Prostate gland (tissue), 2 donors: ENCODE results near the gene SNIP1. TPM values are rescaled to one million over a fixed set of nuclear protein-coding genes. Genes with fewer than 3 reads are reported as not detected.

Experiments used
- DNase-seq: peaks from one replicate; pipeline ENCODE4 v3.0.0-alpha.2; 2019; ENCODE audit warnings: low spot score
- H3K27ac ChIP-seq, 2 donors: fragments of 200-600 bp; sonication (generic); 2 replicates each; pipeline ENCODE4 v1.5.1; 2017 to 2019
- H3K27me3 ChIP-seq: fragments of 200-600 bp; sonication (generic); replicated peaks from 2 replicates; pipeline ENCODE4 v1.5.1; 2019; ENCODE audit not compliant: insufficient read depth
- H3K36me3 ChIP-seq, 2 donors: fragments of 200-600 bp; sonication (generic); 1 replicate in 1 of 2; 2 replicates in 1 of 2; pipeline versions ENCODE4 v1.5.1 to v1.8.1; 2017 to 2019
- H3K4me1 ChIP-seq: fragments of 200-600 bp; sonication (generic); replicated peaks from 2 replicates; pipeline ENCODE4 v1.5.1; 2019
- H3K4me3 ChIP-seq, 2 donors: fragments of 200-600 bp; sonication (generic); 2 replicates each; pipeline ENCODE4 v1.5.1; 2017 to 2019
- H3K9me3 ChIP-seq: fragments of 200-600 bp; sonication (generic); 2 replicates; pipeline ENCODE4 v1.5.1; 2017
- CTCF ChIP-seq, 4 experiments: fragments of 200-600 bp in 2 of 4; fragments of 450-650 bp in 2 of 4; sonication (generic) in 2 of 4; IDR thresholded peaks; 1 replicate in 3 of 4; 2 replicates in 1 of 4; pipeline ENCODE4 v1.5.1; 2016 to 2019; ENCODE audit warnings: antibody characterized with exemption in 4 of 4, mild to moderate bottlenecking in 2 of 4, moderate library complexity in 2 of 4
- POLR2A ChIP-seq: fragments of 450-650 bp; IDR thresholded peaks from one replicate; pipeline ENCODE4 v1.6.1; 2016; ENCODE audit warnings: antibody characterized with exemption, mild to moderate bottlenecking
- POLR2AphosphoS5 ChIP-seq: sonication (generic); formaldehyde crosslinking; IDR thresholded peaks from one replicate; pipeline ENCODE4 v1.6.1; 2017; ENCODE audit warnings: antibody characterized with exemption
- WGBS: methylation state at CpG from one replicate; pipeline ENCODE4 v1.1.5; 2018; 5-methylcytosine and 5-hydroxymethylcytosine counted together
- intact Hi-C: fragments of 100-400 bp; cut with DNase I; formaldehyde crosslinking; loops from one replicate; pipeline ENCODE4 v1.14.2; 2022
- microRNA-seq: library from miRNA; unstranded; fragments of <30 nt; microRNA quantifications from one replicate; pipeline ENCODE4, GENCODE V29; 2016
- small RNA-seq, 2 donors: library from RNA; depleted of rRNA; stranded (forward); fragments of <200 nt; gene quantifications; one replicate each; pipeline ENCODE3, GENCODE V24; 2016
- total RNA-seq, 2 donors: library from RNA; depleted of rRNA; stranded (reverse); fragments of >200 nt; gene quantifications; one replicate each; pipeline ENCODE4 v1.1.0, GENCODE V29; 2016

Gene SNIP1
- total RNA-seq, 2 donors from 2014 or later = 27.6 to 45.7 TPM

- peak overlapping the region; percentile 94 to 97 for H3K27ac ChIP-seq
- WGBS = 85% methylated on average over 5 of the region's 5 CpGs
- H3K4me1 ChIP-seq = peaks cover 33% of the 10 kb centered on the region
- H3K27me3 ChIP-seq = no peaks in the 10 kb centered on the region
- no peaks in the 10 kb centered on the region for H3K9me3 ChIP-seq
- no peak for DNase-seq
- TF ChIP-seq CTCF (IDR thresholded peaks at IDR 0.05) = no peak
- TF ChIP-seq POLR2AphosphoS5 = no peak
- no peak for TF ChIP-seq POLR2A
- H3K4me3 ChIP-seq = no peak overlapping the region
- peaks cover 10 to 17% of the 10 kb centered on the region in 2 donors for H3K36me3 ChIP-seq
- intact Hi-C loops = loop anchor here (2.0 kb wide), 1 partner anchor 33 kb away; no protein-coding TSS in a partner anchor
Measured at GRCh38 chr1:37487619-37487984, 66.5 kb downstream of the SNIP1 start.

DNA sequence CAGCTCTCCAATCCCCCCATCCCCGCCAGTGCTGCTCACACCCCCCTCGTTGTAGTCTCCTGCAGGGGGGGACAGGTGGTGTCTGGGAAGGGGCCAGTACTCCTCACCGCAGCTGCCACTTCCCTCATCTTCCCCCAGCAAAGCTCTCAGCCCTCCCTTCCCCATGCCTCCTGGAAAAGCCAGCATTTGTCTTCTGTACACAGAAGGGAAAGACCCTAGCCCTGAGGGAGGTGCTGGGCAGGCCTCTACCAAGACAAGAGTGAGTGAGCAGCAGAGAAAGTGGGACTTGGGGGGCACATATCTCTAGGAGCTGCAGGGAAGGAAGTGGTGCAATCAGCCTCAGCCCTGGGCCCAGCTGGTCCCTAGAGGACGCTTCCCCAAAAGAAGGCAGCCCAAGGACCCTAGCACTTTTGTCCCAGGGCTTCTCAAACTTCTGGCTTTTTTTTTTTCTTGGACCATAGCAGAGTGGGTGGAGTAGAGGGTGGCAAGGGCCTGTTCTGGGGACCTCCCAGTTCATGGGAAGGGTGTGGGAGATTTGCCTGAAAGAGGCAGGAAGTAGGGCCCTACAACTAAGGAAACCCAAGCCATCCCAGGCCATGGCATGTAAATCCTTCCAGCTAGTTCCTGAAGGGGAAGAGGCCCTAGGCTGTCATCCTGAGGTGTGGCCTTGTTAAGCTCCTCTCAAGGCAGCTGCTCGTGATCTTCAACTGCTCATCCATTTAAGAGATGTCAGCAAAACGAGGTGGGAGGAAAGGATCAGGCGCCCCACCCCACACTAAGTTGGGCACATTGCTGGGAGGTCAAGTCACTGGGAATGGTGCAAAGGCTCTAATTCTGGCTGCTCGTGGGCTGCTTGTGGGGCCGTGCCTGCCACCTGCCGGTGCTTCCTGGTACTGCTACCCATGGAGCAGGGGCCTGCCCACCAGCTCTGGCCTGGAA is 67.1 kb downstream of the SNIP1 start:
- intact Hi-C loops = loop anchor here (2.0 kb wide), 1 partner anchor 32 kb away; no protein-coding TSS in a partner anchor
- Histone ChIP-seq H3K27me3 (no peaks in the 10 kb centered on the region), H3K36me3 (peaks cover 16 to 23% of the 10 kb centered on the region in 2 donors), H3K9me3 (no peaks in the 10 kb centered on the region), H3K4me3 (no peak overlapping the region), H3K4me1 (peaks cover 37% of the 10 kb centered on the region), H3K27ac (peak overlapping the region; percentile 94 to 97)
- no peak for DNase-seq
- TF ChIP-seq CTCF (IDR thresholded peaks at IDR 0.05) (peak; percentile 91 to 98 (median 96)), POLR2AphosphoS5 (peak; percentile 45), POLR2A (no peak)
- 24% methylated on average over 10 of the region's 10 CpGs for WGBS

- Histone ChIP-seq H3K27me3 (no peaks in the 10 kb centered on the region), H3K9me3 (no peaks in the 10 kb centered on the region), H3K27ac (peak overlapping the region; percentile 94 to 97), H3K36me3 (peaks cover 25 to 26% of the 10 kb centered on the region in 2 donors), H3K4me1 (peaks cover 45% of the 10 kb centered on the region), H3K4me3 (no peak overlapping the region)
- DNase-seq = no peak
- 37% methylated on average over 6 of the region's 6 CpGs for WGBS
- intact Hi-C loops = loop anchor here (2.0 kb wide), 1 partner anchor 31 kb away; no protein-coding TSS in a partner anchor
- no peak for TF ChIP-seq POLR2AphosphoS5
- no peak for TF ChIP-seq POLR2A
- TF ChIP-seq CTCF (IDR thresholded peaks at IDR 0.05) = no peak
Measured at GRCh38 chr1:37485902-37486679, 68.0 kb downstream of the SNIP1 start.

Small RNA genes within 50 kb of the gene (microRNA-seq; reads per million reads assigned to microRNA genes)
- 0.84 reads per million, percentile 3 among the genes with 10 or more reads in this experiment for gene MIR5581

Small RNA genes within 50 kb of the gene (small RNA-seq; reads per million reads assigned to genes)
- gene AL034379.1 (0 reads per million in 2 donors), gene MIR5581 (0.10 to 0.28 reads per million in 2 donors)

Other genes with a start within 250 kb of the SNIP1 start
- 10 to 100 TPM; 74.4 to 97.1 TPM for gene ZC3H12A, start 79.7 kb downstream of the SNIP1 start, total RNA-seq
- gene MEAF6, start 39.5 kb downstream of the SNIP1 start, total RNA-seq = 100 to 1,000 TPM; 175 to 252 TPM
- gene DNALI1, start 2.6 kb upstream of the SNIP1 start, total RNA-seq = 10 to 100 TPM; 23.8 to 37.4 TPM
- gene GNL2, start 41.6 kb upstream of the SNIP1 start, total RNA-seq = 10 to 100 TPM; 23.2 to 52.0 TPM
- 1 to 10 TPM; 1.6 TPM for gene RSPO1, start 80.6 kb upstream of the SNIP1 start, total RNA-seq
- gene CDCA8, start 138.2 kb upstream of the SNIP1 start, total RNA-seq = 1 to 10 TPM; 2.1 to 8.6 TPM
- 10 to 100 TPM in 1 of 2 donors, under 1 TPM in 1; 0.73 to 11.8 TPM for gene EPHA10, start 210.8 kb upstream of the SNIP1 start, total RNA-seq
- gene MANEAL, start 239.6 kb upstream of the SNIP1 start, total RNA-seq = 10 to 100 TPM in 1 of 2 donors, 1 to 10 TPM in 1; 8.8 to 11.2 TPM